IMR-90 (cell line): Measurements from ENCODE around the gene CYP4Z1. TPM values are rescaled to one million over a fixed set of nuclear protein-coding genes. Genes with fewer than 3 reads are reported as not detected.

ENCODE experiments used
- ATAC-seq: fragments of 200-7000 bp; cut with Tn5 transposase; 2 replicates; pipeline ENCODE4 v1.9.1; 2020; ENCODE audit warnings: low read depth, mild to moderate bottlenecking, moderate library complexity
- BruUV-seq: library from RNA; stranded (reverse); fragments of 400-500 nt; replicated peaks from 2 replicates; lab custom pipeline; 2021; lab: Mats Ljungman, UMichigan
- CTCF ChIA-PET: fragments of 300-600 bp; formaldehyde crosslinking; extraction: SDS; loops from one replicate; lab custom pipeline; 2021; ENCODE audit warnings: antibody characterized with exemption; lab: Yijun Ruan, JAX
- POLR2A ChIA-PET: fragments of 300-600 bp; sonication (Branson Sonifier 250); formaldehyde crosslinking; loops from one replicate; lab custom pipeline; 2022; ENCODE audit warnings: antibody characterized with exemption; ENCODE audit not compliant: unreplicated experiment; lab: Charles Lee
- DNase-seq: peaks from one replicate; pipeline ENCODE4 v3.0.0; 2013
- H2AFZ ChIP-seq: replicated peaks from 2 replicates; pipeline ENCODE3; 2013; ENCODE audit warnings: low read length, mild to moderate bottlenecking; ENCODE audit not compliant: poor library complexity
- H2AK5ac ChIP-seq: 2 replicates; pipeline ENCODE4 v1.6.1; 2013; ENCODE audit warnings: low read depth, low read length, inconsistent platforms
- H2AK9ac ChIP-seq: replicated peaks from 2 replicates; pipeline ENCODE3; 2013; ENCODE audit warnings: mild to moderate bottlenecking, low read depth, low read length, moderate library complexity; ENCODE audit not compliant: poor library complexity
- H2BK120ac ChIP-seq: 2 replicates; pipeline ENCODE4 v1.6.1; 2013; ENCODE audit warnings: low read depth, low read length, inconsistent platforms
- H2BK15ac ChIP-seq: 3 replicates; pipeline ENCODE4 v1.6.1; 2013; ENCODE audit warnings: low read depth, low read length, inconsistent platforms
- H2BK20ac ChIP-seq: 2 replicates; pipeline ENCODE4 v1.6.1; 2013; ENCODE audit warnings: low read depth, mild to moderate bottlenecking, inconsistent platforms, low read length, moderate library complexity
- H2BK5ac ChIP-seq: 2 replicates; pipeline ENCODE4 v1.6.1; 2013; ENCODE audit warnings: mild to moderate bottlenecking, low read depth, low read length, inconsistent platforms; ENCODE audit not compliant: poor library complexity, severe bottlenecking
- H3K14ac ChIP-seq: replicated peaks from 2 replicates; pipeline ENCODE4 v1.6.1; 2013; ENCODE audit warnings: low read depth, low read length, inconsistent platforms
- H3K18ac ChIP-seq: 2 replicates; pipeline ENCODE4 v1.6.1; 2013; ENCODE audit warnings: low read depth, low read length, control low read depth
- H3K23ac ChIP-seq: 2 replicates; pipeline ENCODE4 v1.6.1; 2013; ENCODE audit warnings: low read depth, low read length, inconsistent platforms
- H3K27ac ChIP-seq: 2 replicates; pipeline ENCODE4 v1.5.1; 2013; ENCODE audit warnings: mild to moderate bottlenecking, control low read depth, low read length; ENCODE audit not compliant: insufficient read depth
- H3K27me3 ChIP-seq: 2 replicates; pipeline ENCODE4 v1.6.1; 2013; ENCODE audit warnings: low read length; ENCODE audit not compliant: control insufficient read depth, insufficient read depth
- H3K36me3 ChIP-seq: 2 replicates; pipeline ENCODE4 v1.6.1; 2013; ENCODE audit warnings: low read length, mixed read lengths; ENCODE audit not compliant: control insufficient read depth, insufficient read depth
- H3K4ac ChIP-seq: 2 replicates; pipeline ENCODE4 v1.6.1; 2013; ENCODE audit warnings: low read depth, low read length, inconsistent platforms
- H3K4me1 ChIP-seq: 2 replicates; pipeline ENCODE4 v1.6.1; 2013; ENCODE audit warnings: low read length, mixed read lengths; ENCODE audit not compliant: control insufficient read depth, insufficient read depth
- H3K4me2 ChIP-seq: 2 replicates; pipeline ENCODE4 v1.6.1; 2013; ENCODE audit warnings: low read depth, mild to moderate bottlenecking, control low read depth, low read length, moderate library complexity
- H3K4me3 ChIP-seq: 2 replicates; pipeline ENCODE4 v1.5.1; 2013; ENCODE audit warnings: low read depth, mild to moderate bottlenecking, control low read depth, low read length, moderate library complexity; ENCODE audit not compliant: insufficient read depth
- H3K56ac ChIP-seq: 2 replicates; pipeline ENCODE4 v1.6.1; 2013; ENCODE audit warnings: low read length, inconsistent platforms; ENCODE audit not compliant: insufficient read depth; ENCODE audit errors: extremely low read depth
- H3K79me1 ChIP-seq, 2 experiments: 2 replicates each; pipeline ENCODE4 v1.6.1; 2013; ENCODE audit warnings: low read length in 2 of 2, inconsistent platforms in 1 of 2, low read depth in 1 of 2
- H3K9ac ChIP-seq: 2 replicates; pipeline ENCODE4 v1.6.1; 2013; ENCODE audit warnings: low read depth, low read length, control low read depth
- H3K9me1 ChIP-seq: 2 replicates; pipeline ENCODE4 v1.6.1; 2013; ENCODE audit warnings: low read length, inconsistent platforms; ENCODE audit not compliant: insufficient read depth
- H3K9me3 ChIP-seq: 2 replicates; pipeline ENCODE4 v1.6.1; 2013; ENCODE audit warnings: low read length; ENCODE audit not compliant: control insufficient read depth, insufficient read depth
- H4K20me1 ChIP-seq: 2 replicates; pipeline ENCODE4 v1.6.1; 2013; ENCODE audit warnings: low read length, inconsistent platforms; ENCODE audit not compliant: insufficient read depth
- H4K5ac ChIP-seq: 2 replicates; pipeline ENCODE4 v1.6.1; 2013; ENCODE audit warnings: mild to moderate bottlenecking, low read depth, low read length, control low read depth
- H4K8ac ChIP-seq, 2 experiments: 2 replicates each; pipeline ENCODE4 v1.6.1; 2013; ENCODE audit warnings: low read depth in 2 of 2, low read length in 2 of 2, control low read depth in 1 of 2, inconsistent platforms in 1 of 2
- H4K91ac ChIP-seq: 2 replicates; pipeline ENCODE4 v1.6.1; 2013; ENCODE audit warnings: low read depth, low read length, inconsistent platforms; ENCODE audit not compliant: insufficient read depth
- BHLHE40 ChIP-seq: fragments of 150-350 bp; IDR thresholded peaks from 2 replicates; pipeline ENCODE4 v1.6.1; 2016; ENCODE audit warnings: mild to moderate bottlenecking, low read depth, low read length
- CEBPB ChIP-seq: IDR thresholded peaks from 2 replicates; pipeline ENCODE4 v1.6.1; 2012; ENCODE audit warnings: low read depth, low read length, improper control_type of control experiment
- CHD1 ChIP-seq: IDR thresholded peaks from 2 replicates; pipeline ENCODE4 v1.6.1; 2012; ENCODE audit warnings: low read depth, low read length, improper control_type of control experiment
- FOS ChIP-seq: fragments of 150-350 bp; IDR thresholded peaks from 2 replicates; pipeline ENCODE4 v1.6.1; 2016; ENCODE audit warnings: low read depth, low read length
- MAFK ChIP-seq: IDR thresholded peaks from 2 replicates; pipeline ENCODE4 v1.6.1; 2012; ENCODE audit warnings: low read depth, low read length, improper control_type of control experiment
- MAZ ChIP-seq: IDR thresholded peaks from 2 replicates; pipeline ENCODE4 v1.6.1; 2012; ENCODE audit warnings: low read depth, mild to moderate bottlenecking, low read length, improper control_type of control experiment, moderate library complexity, borderline replicate concordance
- MXI1 ChIP-seq: IDR thresholded peaks from 2 replicates; pipeline ENCODE4 v1.6.1; 2012; ENCODE audit warnings: low read depth, mild to moderate bottlenecking, low read length, moderate library complexity, borderline replicate concordance
- NFE2L2 ChIP-seq: fragments of 150-350 bp; IDR thresholded peaks from 2 replicates; pipeline ENCODE4 v1.6.1; 2016; ENCODE audit warnings: low read depth, mild to moderate bottlenecking, low read length
- POLR2A ChIP-seq: IDR thresholded peaks from 2 replicates; pipeline ENCODE4 v1.6.1; 2012; ENCODE audit warnings: mild to moderate bottlenecking, low read depth, low read length
- RAD21 ChIP-seq: IDR thresholded peaks from 2 replicates; pipeline ENCODE4 v1.6.1; 2012; ENCODE audit warnings: low read length, improper control_type of control experiment
- RCOR1 ChIP-seq: IDR thresholded peaks from 2 replicates; pipeline ENCODE4 v1.6.1; 2012; ENCODE audit warnings: mild to moderate bottlenecking, low read length, improper control_type of control experiment; ENCODE audit not compliant: insufficient replicate concordance
- RFX5 ChIP-seq: IDR thresholded peaks from 2 replicates; pipeline ENCODE4 v1.8.0; 2012; ENCODE audit warnings: low read depth, mild to moderate bottlenecking, low read length, moderate library complexity
- SMC3 ChIP-seq: fragments of 150-350 bp; IDR thresholded peaks from 2 replicates; pipeline ENCODE4 v1.6.1; 2016; ENCODE audit warnings: low read depth, mild to moderate bottlenecking, antibody characterized with exemption, low read length, moderate library complexity
- WGBS, 2 experiments: methylation state at CpG; one replicate each; pipeline versions ENCODE4 v1.1.5 to v1.1.7; 2013; ENCODE audit warnings: missing lambda C conversion rate in 2 of 2; ENCODE audit not compliant: insufficient read length in 1 of 2; ENCODE audit errors: extremely low coverage in 2 of 2; 5-methylcytosine and 5-hydroxymethylcytosine counted together
- dilution Hi-C: fragments of 300-500 bp; cut with HindIII; formaldehyde crosslinking; loops from one replicate; pipeline ENCODE4 v1.14.3; 2018; ENCODE audit warnings: low sequenced_read_pairs; ENCODE audit not compliant: unreplicated experiment
- in situ Hi-C: fragments of 300-500 bp; cut with MboI; formaldehyde crosslinking; loops from 3 replicates; pipeline ENCODE4 v1.14.3; 2019; ENCODE audit warnings: low sequenced_read_pairs, inconsistent platforms, mixed read lengths
- intact Hi-C: fragments of 100-400 bp; cut with micrococcal nuclease; formaldehyde crosslinking; loops from 2 replicates; pipeline ENCODE4 v1.10.0; 2022
- polyA plus RNA-seq, 3 experiments: library from polyadenylated mRNA; depleted of rRNA; stranded (reverse); fragments of >200 nt; gene quantifications; 2 replicates each; pipeline ENCODE4 v1.2.3, GENCODE V29; 2012; ENCODE audit warnings: low replicate concordance in 1 of 3
- total RNA-seq: library from RNA; depleted of rRNA; stranded (reverse); fragments of >200 nt; gene quantifications from 2 replicates; pipeline ENCODE4 v1.2.3, GENCODE V29; 2012
- TF ChIP-seq, protein P1 (sequence below): conservative IDR thresholded peaks from 2 replicates; pipeline ENCODE4 v1.5.1; 2012; ENCODE audit warnings: mild to moderate bottlenecking, low read depth, low read length, improper control_type of control experiment
- TF ChIP-seq, protein P2 (sequence below): fragments of 150-350 bp; IDR thresholded peaks from 2 replicates; pipeline ENCODE4 v1.6.1; 2017; ENCODE audit warnings: mild to moderate bottlenecking, antibody characterized with exemption, low read length, low read depth
- TF ChIP-seq, protein P3 (sequence below): fragments of 150-350 bp; IDR thresholded peaks from 2 replicates; pipeline ENCODE4 v1.6.1; 2016; ENCODE audit warnings: low read depth, mild to moderate bottlenecking, low read length, moderate library complexity, borderline replicate concordance

CYP4Z1 gene
- total and polyA plus RNA-seq, 2 of the 4 experiments (the other 2 are of a cell fraction): not detected

DNA sequence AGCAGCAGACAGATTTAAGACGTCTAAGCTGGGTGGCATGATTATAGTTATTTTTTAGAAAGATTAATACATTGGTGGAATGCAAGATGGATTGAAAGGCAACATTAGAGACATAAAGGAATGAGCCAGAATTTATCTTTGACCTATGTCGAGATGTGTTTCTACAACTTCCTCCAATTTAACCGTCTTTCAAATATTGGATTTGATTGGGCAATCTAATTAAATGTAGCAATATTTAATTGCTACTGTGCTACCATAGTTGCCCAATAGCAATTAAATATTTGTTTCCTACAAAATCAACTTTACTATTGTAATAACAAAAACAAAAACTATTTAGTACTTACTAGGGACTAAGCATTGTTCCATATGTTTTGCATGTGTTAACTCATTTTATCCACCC lies 39.8 kb downstream of the CYP4Z1 start:
- Histone ChIP-seq H3K4ac (no peak overlapping the region), H3K9ac (no peak overlapping the region), H3K14ac (no peak overlapping the region), H2BK15ac (no peak overlapping the region), H4K5ac (no peak overlapping the region), H3K9me1 (no peaks in the 10 kb centered on the region), H3K79me1 (no peaks in the 10 kb centered on the region), H3K18ac (no peak overlapping the region), H3K4me2 (no peak overlapping the region), H4K8ac (no peak overlapping the region), H3K23ac (no peak overlapping the region), H2BK120ac (no peak overlapping the region), H3K56ac (no peak overlapping the region), H2AFZ (no peak overlapping the region), H2AK5ac (no peak overlapping the region), H3K4me3 (no peak overlapping the region), H3K27ac (no peak overlapping the region), H4K20me1 (no peaks in the 10 kb centered on the region), H3K9me3 (no peaks in the 10 kb centered on the region; the same call in 1 of the 2 replicates), H3K36me3 (no peaks in the 10 kb centered on the region), H2BK5ac (no peak overlapping the region), H4K91ac (no peak overlapping the region), H2AK9ac (no peak overlapping the region), H3K27me3 (no peaks in the 10 kb centered on the region), H2BK20ac (no peak overlapping the region), H3K4me1 (no peaks in the 10 kb centered on the region)
- ChIA-PET CTCF (no interaction called here), POLR2A (no interaction called here)
- dilution Hi-C loops: no loop called here
- no peak for DNase-seq
- no peak for ATAC-seq
- in situ Hi-C loops: no loop called here
- TF ChIP-seq CHD1 (no peak), CEBPB (no peak), RAD21 (no peak), RFX5 (no peak), MAFK (no peak), MXI1 (no peak), POLR2A (no peak), BHLHE40 (no peak), NFE2L2 (no peak), SMC3 (no peak), FOS (no peak), MAZ (no peak), RCOR1 (no peak)
- TF ChIP-seq, protein P1, sequence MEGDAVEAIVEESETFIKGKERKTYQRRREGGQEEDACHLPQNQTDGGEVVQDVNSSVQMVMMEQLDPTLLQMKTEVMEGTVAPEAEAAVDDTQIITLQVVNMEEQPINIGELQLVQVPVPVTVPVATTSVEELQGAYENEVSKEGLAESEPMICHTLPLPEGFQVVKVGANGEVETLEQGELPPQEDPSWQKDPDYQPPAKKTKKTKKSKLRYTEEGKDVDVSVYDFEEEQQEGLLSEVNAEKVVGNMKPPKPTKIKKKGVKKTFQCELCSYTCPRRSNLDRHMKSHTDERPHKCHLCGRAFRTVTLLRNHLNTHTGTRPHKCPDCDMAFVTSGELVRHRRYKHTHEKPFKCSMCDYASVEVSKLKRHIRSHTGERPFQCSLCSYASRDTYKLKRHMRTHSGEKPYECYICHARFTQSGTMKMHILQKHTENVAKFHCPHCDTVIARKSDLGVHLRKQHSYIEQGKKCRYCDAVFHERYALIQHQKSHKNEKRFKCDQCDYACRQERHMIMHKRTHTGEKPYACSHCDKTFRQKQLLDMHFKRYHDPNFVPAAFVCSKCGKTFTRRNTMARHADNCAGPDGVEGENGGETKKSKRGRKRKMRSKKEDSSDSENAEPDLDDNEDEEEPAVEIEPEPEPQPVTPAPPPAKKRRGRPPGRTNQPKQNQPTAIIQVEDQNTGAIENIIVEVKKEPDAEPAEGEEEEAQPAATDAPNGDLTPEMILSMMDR: no peak
- TF ChIP-seq, protein P2, sequence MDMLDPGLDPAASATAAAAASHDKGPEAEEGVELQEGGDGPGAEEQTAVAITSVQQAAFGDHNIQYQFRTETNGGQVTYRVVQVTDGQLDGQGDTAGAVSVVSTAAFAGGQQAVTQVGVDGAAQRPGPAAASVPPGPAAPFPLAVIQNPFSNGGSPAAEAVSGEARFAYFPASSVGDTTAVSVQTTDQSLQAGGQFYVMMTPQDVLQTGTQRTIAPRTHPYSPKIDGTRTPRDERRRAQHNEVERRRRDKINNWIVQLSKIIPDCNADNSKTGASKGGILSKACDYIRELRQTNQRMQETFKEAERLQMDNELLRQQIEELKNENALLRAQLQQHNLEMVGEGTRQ: no peak
- TF ChIP-seq, protein P3, sequence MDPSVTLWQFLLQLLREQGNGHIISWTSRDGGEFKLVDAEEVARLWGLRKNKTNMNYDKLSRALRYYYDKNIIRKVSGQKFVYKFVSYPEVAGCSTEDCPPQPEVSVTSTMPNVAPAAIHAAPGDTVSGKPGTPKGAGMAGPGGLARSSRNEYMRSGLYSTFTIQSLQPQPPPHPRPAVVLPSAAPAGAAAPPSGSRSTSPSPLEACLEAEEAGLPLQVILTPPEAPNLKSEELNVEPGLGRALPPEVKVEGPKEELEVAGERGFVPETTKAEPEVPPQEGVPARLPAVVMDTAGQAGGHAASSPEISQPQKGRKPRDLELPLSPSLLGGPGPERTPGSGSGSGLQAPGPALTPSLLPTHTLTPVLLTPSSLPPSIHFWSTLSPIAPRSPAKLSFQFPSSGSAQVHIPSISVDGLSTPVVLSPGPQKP: no peak
- no CpG with 5 or more reads among the region's 3 CpGs for WGBS, 2 experiments
- no TSS peak for BruUV-seq
- intact Hi-C loops: no loop called here
